Vagina (tissue), 2 donors: Measurements from ENCODE around the gene ATP5F1A.

ENCODE experiments used
- CTCF ChIP-seq, 3 experiments: fragments of 450-650 bp in 2 of 3; fragments of 200-600 bp in 1 of 3; sonication (generic) in 1 of 3; IDR thresholded peaks; one replicate each; pipeline ENCODE4 v1.5.1; 2017 to 2019; ENCODE audit warnings: antibody characterized with exemption in 3 of 3, mild to moderate bottlenecking in 2 of 3, moderate library complexity in 2 of 3
- POLR2AphosphoS5 ChIP-seq, 2 donors: sonication (generic); formaldehyde crosslinking; IDR thresholded peaks; one replicate each; pipeline ENCODE4 v1.9.0; 2017; ENCODE audit warnings: antibody characterized with exemption in 2 of 2, mild to moderate bottlenecking in 2 of 2, low read depth in 1 of 2; ENCODE audit not compliant: insufficient read depth in 1 of 2

GRCh38 chr18:46097431-46097800, 680 bp downstream of the ATP5F1A start:
- TF ChIP-seq CTCF (IDR thresholded peaks at IDR 0.05) (no peak), POLR2AphosphoS5 (IDR thresholded peaks at IDR 0.05; ENCODE audit: insufficient read depth in 1 of 2, low read depth in 1 of 2) (no peak)
